GM12892 (cell line): ENCODE data around the gene MTHFSD.
"Not testable (repeated sequence)": the region's sequence is repeated elsewhere in the genome, so short reads cannot be mapped to it uniquely, and the experiment has no call there.

Source experiments
- POLR2A ChIP-seq: IDR thresholded peaks from 2 replicates; pipeline ENCODE4 v1.6.1; 2011; ENCODE audit warnings: low read depth, low read length, control low read depth
- TAF1 ChIP-seq: IDR thresholded peaks from 2 replicates; pipeline ENCODE4 v1.6.1; 2011; ENCODE audit warnings: low read depth, mild to moderate bottlenecking, control low read depth, low read length, borderline replicate concordance

GRCh38 chr16:86587955-86588354 is 32.9 kb upstream of the MTHFSD start:
- not testable (repeated sequence) for TF ChIP-seq POLR2A, TAF1
